H9 (cell line): Measurements from ENCODE around the gene CASP14. TPM values are rescaled to one million over a fixed set of nuclear protein-coding genes. Genes with fewer than 3 reads are reported as not detected.
"Not testable (repeated sequence)": the region's sequence is repeated elsewhere in the genome, so short reads cannot be mapped to it uniquely, and the experiment has no call there.

ENCODE experiments used
- DNase-seq: peaks from one replicate; pipeline ENCODE4 v3.0.0-alpha.2; 2017
- H2AFZ ChIP-seq: one replicate; pipeline ENCODE4 v1.6.1; 2013; ENCODE audit warnings: mild to moderate bottlenecking, low read length, control low read depth, moderate library complexity
- H2AK5ac ChIP-seq: 2 replicates; pipeline ENCODE4 v1.6.1; 2013; ENCODE audit warnings: low read length, control low read depth, mixed read lengths; ENCODE audit not compliant: insufficient read length
- H2BK120ac ChIP-seq: one replicate; pipeline ENCODE4 v1.6.1; 2013; ENCODE audit warnings: low read depth, mild to moderate bottlenecking, low read length, control low read depth, inconsistent platforms; ENCODE audit not compliant: poor library complexity, severe bottlenecking
- H2BK12ac ChIP-seq: 2 replicates; pipeline ENCODE4 v1.6.1; 2013; ENCODE audit warnings: low read length, control low read depth, mixed read lengths, low read depth; ENCODE audit not compliant: insufficient read length
- H2BK15ac ChIP-seq: 2 replicates; pipeline ENCODE4 v1.6.1; 2013; ENCODE audit warnings: low read depth, low read length, control low read depth
- H2BK20ac ChIP-seq: one replicate; pipeline ENCODE4 v1.6.1; 2013; ENCODE audit warnings: low read depth, mild to moderate bottlenecking, low read length, control low read depth, inconsistent platforms; ENCODE audit not compliant: poor library complexity, severe bottlenecking
- H2BK5ac ChIP-seq: 2 replicates; pipeline ENCODE4 v1.6.1; 2013; ENCODE audit warnings: low read length, control low read depth, mixed read lengths; ENCODE audit not compliant: insufficient read length
- H3K14ac ChIP-seq: 2 replicates; pipeline ENCODE4 v1.6.1; 2013; ENCODE audit warnings: low read length, control low read depth; ENCODE audit not compliant: insufficient read depth
- H3K18ac ChIP-seq: 2 replicates; pipeline ENCODE4 v1.6.1; 2013; ENCODE audit warnings: low read depth, mild to moderate bottlenecking, mixed read lengths, low read length, control low read depth; ENCODE audit not compliant: insufficient read length
- H3K23ac ChIP-seq: 2 replicates; pipeline ENCODE4 v1.6.1; 2013; ENCODE audit warnings: low read length, control low read depth, mixed read lengths, low read depth; ENCODE audit not compliant: insufficient read length
- H3K23me2 ChIP-seq: 2 replicates; pipeline ENCODE4 v1.6.1; 2013; ENCODE audit warnings: low read depth, mild to moderate bottlenecking, mixed read lengths, low read length, control low read depth; ENCODE audit not compliant: insufficient read length, poor library complexity, severe bottlenecking
- H3K27ac ChIP-seq: 2 replicates; pipeline ENCODE4 v1.5.1; 2013; ENCODE audit warnings: low read length, control low read depth, mixed read lengths, low read depth; ENCODE audit not compliant: insufficient read length
- H3K27me3 ChIP-seq: 2 replicates; pipeline ENCODE4 v1.6.1; 2013; ENCODE audit warnings: low read length, control low read depth, inconsistent platforms; ENCODE audit not compliant: insufficient read depth
- H3K4ac ChIP-seq: 2 replicates; pipeline ENCODE4 v1.6.1; 2013; ENCODE audit warnings: low read depth, mild to moderate bottlenecking, control low read depth, inconsistent platforms, low read length, moderate library complexity
- H3K4me1 ChIP-seq: 2 replicates; pipeline ENCODE4 v1.6.1; 2013; ENCODE audit warnings: low read length, control low read depth, inconsistent platforms; ENCODE audit not compliant: insufficient read depth
- H3K4me2 ChIP-seq: 2 replicates; pipeline ENCODE4 v1.6.1; 2013; ENCODE audit warnings: low read length, control low read depth, mixed read lengths; ENCODE audit not compliant: insufficient read length, insufficient read depth
- H3K56ac ChIP-seq: 2 replicates; pipeline ENCODE4 v1.6.1; 2013; ENCODE audit warnings: low read depth, mild to moderate bottlenecking, mixed read lengths, low read length, control low read depth; ENCODE audit not compliant: insufficient read length
- H3K79me1 ChIP-seq: 2 replicates; pipeline ENCODE4 v1.6.1; 2013; ENCODE audit warnings: low read depth, mild to moderate bottlenecking, moderate library complexity, low read length, control low read depth, inconsistent platforms; ENCODE audit not compliant: insufficient read depth, poor library complexity, severe bottlenecking
- H3K79me2 ChIP-seq: 2 replicates; pipeline ENCODE4 v1.6.1; 2013; ENCODE audit warnings: low read length, control low read depth, inconsistent platforms; ENCODE audit not compliant: insufficient read depth
- H3K9ac ChIP-seq: 2 replicates; pipeline ENCODE4 v1.6.1; 2013; ENCODE audit warnings: low read length, control low read depth, mixed read lengths; ENCODE audit not compliant: insufficient read length; ENCODE audit errors: extremely low read depth
- H3K9me3 ChIP-seq: one replicate; pipeline ENCODE4 v1.6.1; 2013; ENCODE audit warnings: low read depth, low read length, inconsistent platforms; ENCODE audit not compliant: control insufficient read depth
- H3T11ph ChIP-seq: one replicate; pipeline ENCODE4 v1.6.1; 2013; ENCODE audit warnings: mild to moderate bottlenecking, low read length, control low read depth, inconsistent platforms
- H4K20me1 ChIP-seq: one replicate; pipeline ENCODE4 v1.6.1; 2013; ENCODE audit not compliant: control insufficient read depth, insufficient read length, insufficient read depth
- H4K5ac ChIP-seq: 2 replicates; pipeline ENCODE4 v1.6.1; 2013; ENCODE audit warnings: low read depth, mild to moderate bottlenecking, mixed read lengths, low read length, control low read depth; ENCODE audit not compliant: insufficient read length
- H4K8ac ChIP-seq: replicated peaks from 2 replicates; pipeline ENCODE4 v1.6.1; 2013; ENCODE audit warnings: low read length, control low read depth, mixed read lengths, low read depth; ENCODE audit not compliant: insufficient read length
- H4K91ac ChIP-seq: 2 replicates; pipeline ENCODE4 v1.6.1; 2013; ENCODE audit warnings: low read depth, mild to moderate bottlenecking, moderate library complexity, mixed read lengths, low read length, control low read depth; ENCODE audit not compliant: insufficient read length
- H3K27ac Mint-ChIP-seq, 3 experiments: 2 replicates in 2 of 3; 3 replicates in 1 of 3; pipeline ENCODE4 v1.8.0; 2020 to 2021; ENCODE audit warnings: mixed read lengths in 3 of 3, mild to moderate bottlenecking in 1 of 3, moderate library complexity in 1 of 3
- H3K27me3 Mint-ChIP-seq: 2 replicates; pipeline ENCODE4 v1.8.0; 2021; ENCODE audit warnings: low read depth, mild to moderate bottlenecking, moderate library complexity, mixed read lengths
- H3K36me3 Mint-ChIP-seq, 3 experiments: 2 replicates in 2 of 3; 3 replicates in 1 of 3; pipeline ENCODE4 v1.8.0; 2020 to 2021; ENCODE audit warnings: low read depth in 3 of 3, mixed read lengths in 3 of 3; ENCODE audit not compliant: insufficient read depth in 1 of 3
- H3K4me1 Mint-ChIP-seq, 2 experiments: 2 replicates each; pipeline ENCODE4 v1.8.0; 2020; ENCODE audit warnings: mixed read lengths in 2 of 2
- H3K4me3 Mint-ChIP-seq, 2 experiments: 2 replicates in 1 of 2; 3 replicates in 1 of 2; pipeline ENCODE4 v1.8.0; 2020 to 2021; ENCODE audit warnings: mild to moderate bottlenecking in 2 of 2, mixed read lengths in 2 of 2, moderate library complexity in 1 of 2
- H3K9me3 Mint-ChIP-seq, 2 experiments: 2 replicates in 1 of 2; 3 replicates in 1 of 2; pipeline ENCODE4 v1.8.0; 2020; ENCODE audit warnings: mild to moderate bottlenecking in 2 of 2, mixed read lengths in 2 of 2, moderate library complexity in 1 of 2
- WGBS: extraction: QIAGEN DNeasy Blood & Tissue Kit; methylation state at CpG from one replicate; pipeline ENCODE4 v1.1.7; 2013; ENCODE audit warnings: missing lambda C conversion rate, low lambda C conversion rate, mixed read lengths; ENCODE audit not compliant: insufficient read length; ENCODE audit errors: extremely low coverage; 5-methylcytosine and 5-hydroxymethylcytosine counted together
- total RNA-seq: library from RNA; stranded (reverse); gene quantifications from 2 replicates; pipeline ENCODE4 v1.2.1, GENCODE V29; 2021
- TF ChIP-seq, protein P1 (sequence below): fragments of 200-600 bp; sonication (generic); conservative IDR thresholded peaks from 3 replicates; pipeline ENCODE4 v1.8.0; 2021; ENCODE audit warnings: antibody characterized with exemption, mild to moderate bottlenecking

The CASP14 gene
- total RNA-seq, 1 experiment from 2014 or later = not detected

DNA sequence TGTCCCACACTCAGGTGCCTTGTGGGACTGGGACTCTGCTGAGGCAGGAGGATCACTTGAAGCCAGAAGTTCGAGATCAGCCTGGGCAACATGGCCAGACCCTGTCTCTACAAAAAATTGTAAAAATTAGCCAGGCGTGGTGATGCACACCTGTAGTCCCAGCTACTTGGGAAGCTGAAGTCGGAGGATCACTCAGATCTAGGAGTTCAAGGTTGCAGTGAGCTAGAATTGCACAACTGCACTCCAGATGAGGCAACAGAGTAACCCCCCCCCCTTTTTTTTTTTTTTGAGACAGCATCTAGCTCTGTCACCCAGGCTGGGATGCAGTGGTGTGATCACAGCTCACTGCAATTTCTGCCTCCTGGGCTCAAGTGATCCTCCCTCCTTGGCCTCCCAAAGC lies 46.9 kb downstream of the CASP14 start:
- H4K91ac ChIP-seq = no peak overlapping the region
- TF ChIP-seq, protein P1, sequence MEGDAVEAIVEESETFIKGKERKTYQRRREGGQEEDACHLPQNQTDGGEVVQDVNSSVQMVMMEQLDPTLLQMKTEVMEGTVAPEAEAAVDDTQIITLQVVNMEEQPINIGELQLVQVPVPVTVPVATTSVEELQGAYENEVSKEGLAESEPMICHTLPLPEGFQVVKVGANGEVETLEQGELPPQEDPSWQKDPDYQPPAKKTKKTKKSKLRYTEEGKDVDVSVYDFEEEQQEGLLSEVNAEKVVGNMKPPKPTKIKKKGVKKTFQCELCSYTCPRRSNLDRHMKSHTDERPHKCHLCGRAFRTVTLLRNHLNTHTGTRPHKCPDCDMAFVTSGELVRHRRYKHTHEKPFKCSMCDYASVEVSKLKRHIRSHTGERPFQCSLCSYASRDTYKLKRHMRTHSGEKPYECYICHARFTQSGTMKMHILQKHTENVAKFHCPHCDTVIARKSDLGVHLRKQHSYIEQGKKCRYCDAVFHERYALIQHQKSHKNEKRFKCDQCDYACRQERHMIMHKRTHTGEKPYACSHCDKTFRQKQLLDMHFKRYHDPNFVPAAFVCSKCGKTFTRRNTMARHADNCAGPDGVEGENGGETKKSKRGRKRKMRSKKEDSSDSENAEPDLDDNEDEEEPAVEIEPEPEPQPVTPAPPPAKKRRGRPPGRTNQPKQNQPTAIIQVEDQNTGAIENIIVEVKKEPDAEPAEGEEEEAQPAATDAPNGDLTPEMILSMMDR = no peak
- H2BK120ac ChIP-seq = no peak overlapping the region
- no peak overlapping the region for H3K56ac ChIP-seq
- H3K79me1 ChIP-seq = no peaks in the 10 kb centered on the region
- no peak overlapping the region for H3T11ph ChIP-seq
- Mint-ChIP-seq H3K27me3 (peaks cover 2% of the 10 kb centered on the region), H3K36me3 (no peaks in the 10 kb centered on the region), H3K9me3 (no peaks in the 10 kb centered on the region), H3K4me3 (no peak overlapping the region), H3K4me1 (no peaks in the 10 kb centered on the region), H3K27ac (no peak overlapping the region)
- no peaks in the 10 kb centered on the region for H3K4me1 ChIP-seq
- no CpG with 5 or more reads among the region's 3 CpGs for WGBS
- H2BK5ac ChIP-seq = no peak overlapping the region
- H3K79me2 ChIP-seq = no peaks in the 10 kb centered on the region
- no peak overlapping the region for H3K18ac ChIP-seq
- no peak for DNase-seq
- H4K5ac ChIP-seq = no peak overlapping the region
- no peaks in the 10 kb centered on the region for H4K20me1 ChIP-seq
- no peak overlapping the region for H3K9ac ChIP-seq
- H3K27ac ChIP-seq = no peak overlapping the region
- no peak overlapping the region for H2AK5ac ChIP-seq
- H3K4me2 ChIP-seq = no peak overlapping the region
- H2AFZ ChIP-seq = no peak overlapping the region
- H3K23ac ChIP-seq = no peak overlapping the region
- H2BK15ac ChIP-seq = no peak overlapping the region
- H3K4ac ChIP-seq = no peak overlapping the region
- H3K9me3 ChIP-seq = no peaks in the 10 kb centered on the region
- H2BK20ac ChIP-seq = no peak overlapping the region
- H4K8ac ChIP-seq = no peak overlapping the region
- no peak overlapping the region for H3K14ac ChIP-seq
- no peaks in the 10 kb centered on the region for H3K27me3 ChIP-seq
- no peak overlapping the region for H2BK12ac ChIP-seq
- no peaks in the 10 kb centered on the region for H3K23me2 ChIP-seq

- H3K56ac ChIP-seq, H3K4me1 ChIP-seq, H3K23ac ChIP-seq, H2BK15ac ChIP-seq, H4K8ac ChIP-seq, H3K14ac ChIP-seq, H4K91ac ChIP-seq, H3T11ph ChIP-seq, H2BK120ac ChIP-seq, H4K20me1 ChIP-seq, DNase-seq, H3K27me3 Mint-ChIP-seq, H3K18ac ChIP-seq, H3K4ac ChIP-seq, H3K27ac Mint-ChIP-seq, H3K79me1 ChIP-seq, H2BK12ac ChIP-seq, H3K23me2 ChIP-seq, H3K4me1 Mint-ChIP-seq, H3K9me3 ChIP-seq, H3K4me2 ChIP-seq, H2BK5ac ChIP-seq, H3K4me3 Mint-ChIP-seq, H3K27me3 ChIP-seq, H4K5ac ChIP-seq, H3K36me3 Mint-ChIP-seq, H3K79me2 ChIP-seq, H2AK5ac ChIP-seq, H2BK20ac ChIP-seq, H2AFZ ChIP-seq, H3K9ac ChIP-seq, H3K27ac ChIP-seq: not testable (repeated sequence)
- H3K9me3 Mint-ChIP-seq = peaks cover 8 to 10% of the 10 kb centered on the region in 2 experiments; a peak in 4 of 5 replicates
- WGBS = no CpG with 5 or more reads among the region's 6 CpGs
These were observed 48.7 kb downstream of the CASP14 start for GRCh38 chr19:15097980-15098379.
